Suprapubic skin (tissue), 4 donors: ENCODE results near the gene ATPAF2.

ENCODE experiments used
- CTCF ChIP-seq, 2 donors: fragments of 200-600 bp in 1 of 2; fragments of 450-650 bp in 1 of 2; sonication (generic) in 1 of 2; IDR thresholded peaks; one replicate each; pipeline ENCODE4 v1.5.1; 2016 to 2019; ENCODE audit warnings: antibody characterized with exemption in 2 of 2, mild to moderate bottlenecking in 1 of 2, moderate library complexity in 1 of 2
- EP300 ChIP-seq: sonication (generic); formaldehyde crosslinking; IDR thresholded peaks from one replicate; pipeline ENCODE4 v1.6.1; 2017; ENCODE audit warnings: antibody characterized with exemption
- POLR2A ChIP-seq, 2 donors: fragments of 450-650 bp; IDR thresholded peaks; one replicate each; pipeline ENCODE4 v1.6.1; 2017; ENCODE audit warnings: antibody characterized with exemption in 2 of 2, mild to moderate bottlenecking in 2 of 2, moderate library complexity in 2 of 2
- POLR2AphosphoS5 ChIP-seq, 3 donors: sonication (generic); formaldehyde crosslinking; IDR thresholded peaks; one replicate each; pipeline ENCODE4 v1.6.1; 2017; ENCODE audit warnings: antibody characterized with exemption in 3 of 3

GRCh38 chr17:17982801-17983200, 56.2 kb downstream of the ATPAF2 start:
- TF ChIP-seq EP300 (no peak), POLR2A (IDR thresholded peaks at IDR 0.05) (no peak), CTCF (IDR thresholded peaks at IDR 0.05) (no peak), POLR2AphosphoS5 (IDR thresholded peaks at IDR 0.05) (no peak)
